ENCODE results near the gene GOLGA3. TPM values are rescaled to one million over a fixed set of nuclear protein-coding genes. Genes with fewer than 3 reads are reported as not detected.
"Not testable (repeated sequence)": the region's sequence is repeated elsewhere in the genome, so short reads cannot be mapped to it uniquely, and the experiment has no call there.

GOLGA3 gene
- total RNA-seq, 2 donors from 2014 or later = 81.4 to 88.6 TPM

DNA sequence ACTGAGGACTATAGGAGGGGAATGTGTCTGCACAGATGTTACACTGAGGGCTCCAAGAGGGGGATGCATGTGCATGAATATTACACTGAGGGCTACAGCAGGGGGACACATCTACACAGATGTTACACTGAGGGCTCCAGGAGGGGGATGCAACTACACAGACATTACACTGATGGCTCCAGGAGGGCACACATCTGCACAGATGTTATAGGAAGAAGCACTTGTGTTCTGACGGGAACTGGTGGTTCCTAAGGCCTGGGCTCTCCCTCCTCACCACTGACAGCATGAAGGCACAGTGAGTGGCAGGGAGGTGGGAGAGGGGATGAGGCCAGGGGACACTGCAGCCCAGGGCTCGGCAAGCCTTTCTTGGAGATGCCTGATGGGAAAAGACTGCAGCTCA lies 36.7 kb downstream of the GOLGA3 start:
- intact Hi-C loops (cut with DNase I, micrococcal nuclease); DNase-seq; ATAC-seq: not testable (repeated sequence)

DNA sequence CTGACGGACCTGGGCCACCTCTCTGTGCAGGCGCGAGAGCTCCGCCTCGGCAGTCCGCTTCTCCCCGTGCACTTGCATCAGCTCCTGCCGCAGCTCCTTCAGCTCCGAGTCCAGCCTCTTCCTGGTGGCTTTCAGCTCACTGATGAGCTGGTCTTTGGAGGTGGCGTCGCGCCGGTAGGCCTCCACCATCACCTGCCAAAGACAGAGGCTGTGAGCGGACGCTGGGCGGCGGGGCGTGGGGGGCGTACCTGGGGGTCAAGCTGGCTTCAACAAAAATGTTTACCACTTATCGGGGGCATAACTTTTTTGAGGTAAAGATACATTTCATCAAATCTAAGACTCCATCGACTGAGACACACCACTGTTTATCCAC lies 39.6 kb downstream of the GOLGA3 start:
- intact Hi-C loops (cut with DNase I, micrococcal nuclease) = no loop called here
- no peak for ATAC-seq
- DNase-seq = no peak

DNA sequence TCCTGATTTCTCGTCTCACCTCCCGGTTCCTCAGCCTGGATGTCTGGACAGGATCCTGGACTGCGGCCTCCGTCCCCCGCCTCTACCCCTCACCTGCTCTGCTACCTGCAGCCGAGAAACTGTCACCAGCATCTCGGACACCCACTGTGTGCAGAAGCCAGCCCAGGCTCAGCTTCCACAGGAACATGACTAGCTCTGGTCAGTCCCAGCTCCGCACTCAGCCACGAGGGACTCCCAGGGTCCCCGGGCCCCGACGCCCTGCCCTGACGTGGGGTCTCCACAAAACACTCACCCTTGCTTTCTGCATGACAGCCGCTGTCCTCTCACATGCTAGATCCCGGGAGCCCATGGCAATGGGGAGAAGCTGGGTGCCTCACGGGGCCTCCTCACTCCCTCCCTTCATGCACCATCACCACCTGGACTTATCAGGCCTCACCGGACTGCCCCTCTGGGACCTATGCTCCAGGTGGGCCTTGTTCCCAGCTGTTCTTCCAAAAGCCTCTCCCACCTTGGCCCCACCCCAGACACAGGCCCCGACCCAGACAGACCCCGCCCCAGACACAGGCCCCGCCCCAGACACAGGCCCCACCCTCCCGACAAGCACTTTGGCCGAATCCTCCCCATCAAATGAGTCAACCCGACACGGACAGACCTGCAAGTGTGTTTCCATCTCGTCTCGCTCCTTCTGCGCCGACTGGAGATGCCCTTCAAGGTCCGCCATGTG lies 40.1 kb downstream of the GOLGA3 start:
- ATAC-seq (peak; percentile 32), DNase-seq (no peak)
- intact Hi-C loops (cut with DNase I, micrococcal nuclease) = no loop called here

GRCh38 chr12:132787877-132788276 lies 40.8 kb downstream of the GOLGA3 start:
- no peak for DNase-seq
- ATAC-seq = no peak
- intact Hi-C loops (cut with DNase I, micrococcal nuclease) = no loop called here

GRCh38 chr12:132786192-132786591 lies 42.5 kb downstream of the GOLGA3 start:
- DNase-seq (no peak), ATAC-seq (no peak)
- intact Hi-C loops (cut with DNase I, micrococcal nuclease) = no loop called here

GRCh38 chr12:132784580-132784979 lies 44.1 kb downstream of the GOLGA3 start:
- intact Hi-C loops (cut with DNase I, micrococcal nuclease) = no loop called here
- no peak for DNase-seq
- no peak for ATAC-seq

DNA sequence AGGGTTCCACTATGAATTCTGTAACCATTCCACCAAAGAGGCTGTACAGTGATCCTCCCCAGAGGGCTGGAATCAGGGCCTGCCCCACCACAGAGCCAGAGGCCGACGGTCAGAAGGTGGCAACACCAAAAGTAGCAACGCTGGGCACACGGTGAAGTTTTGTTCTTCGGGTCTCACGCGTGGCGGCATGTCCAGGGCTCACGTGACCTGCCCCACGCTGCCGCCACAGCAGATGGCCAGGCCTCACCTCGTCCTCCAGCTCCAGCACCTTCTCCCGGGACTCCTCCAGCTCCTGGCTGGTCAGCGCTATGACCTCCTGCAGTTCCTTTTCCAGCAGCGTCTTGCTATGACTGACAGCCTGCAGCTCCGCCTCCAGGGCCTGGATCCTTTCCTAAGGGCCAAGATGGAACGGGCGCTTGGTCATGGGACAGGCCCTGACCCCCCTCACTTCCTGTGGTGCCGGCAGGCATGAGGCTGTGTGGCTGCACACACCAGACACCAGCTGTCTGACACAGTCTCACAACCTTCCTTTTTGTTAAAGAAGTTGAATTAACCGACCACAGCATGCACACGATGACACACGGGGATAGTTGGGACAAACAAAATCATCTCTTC lies 44.6 kb downstream of the GOLGA3 start:
- DNase-seq (no peak), ATAC-seq (no peak)
- intact Hi-C loops (cut with DNase I, micrococcal nuclease) = no loop called here

DNA sequence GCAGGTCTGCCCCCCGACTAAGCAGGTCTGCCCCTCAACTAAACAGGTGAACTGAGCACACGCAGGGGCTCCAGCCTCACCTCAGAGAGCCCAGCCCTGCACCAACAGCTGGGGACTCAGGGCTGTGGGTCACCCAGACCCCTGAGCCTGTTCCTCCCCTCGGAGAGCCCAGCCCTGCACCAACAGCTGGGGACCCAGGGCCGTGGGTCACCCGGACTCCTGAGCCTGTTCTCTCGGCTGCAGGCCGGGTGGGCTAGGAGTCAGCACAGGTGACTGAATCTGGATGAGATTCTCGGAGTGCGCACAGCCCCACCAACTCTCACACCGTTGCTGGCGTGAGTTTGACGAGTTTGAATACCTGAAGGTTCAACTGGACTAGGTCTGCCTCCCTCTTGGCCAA lies 46.7 kb downstream of the GOLGA3 start:
- ATAC-seq = no peak

DNA sequence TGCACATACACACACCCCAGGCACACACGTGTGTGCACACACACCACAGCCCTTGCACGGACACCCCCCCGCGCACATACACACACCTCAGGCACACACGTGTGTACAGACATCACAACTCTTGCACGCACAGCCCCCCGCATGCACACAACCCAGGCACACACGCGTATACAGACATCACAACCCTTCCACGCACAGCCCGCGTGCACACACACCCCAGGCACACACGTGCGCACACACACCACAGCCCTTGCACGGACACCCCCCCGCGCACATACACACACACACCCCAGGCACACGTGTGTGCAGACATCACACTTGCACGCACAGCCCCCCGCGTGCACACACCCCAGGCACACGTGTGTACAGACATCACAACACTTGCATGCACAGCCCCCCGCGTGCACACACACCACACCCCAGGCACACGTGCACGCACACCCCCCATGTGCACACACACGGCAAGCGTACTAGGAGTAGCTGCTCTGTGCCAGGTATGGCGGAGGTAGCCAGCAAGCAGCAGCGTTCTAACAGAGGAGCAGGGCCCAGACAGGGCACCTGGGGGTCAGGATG lies 48.8 kb downstream of the GOLGA3 start:
- no peak for ATAC-seq
- intact Hi-C loops (cut with DNase I, micrococcal nuclease) = no loop called here

More for the DNA sequence above, 46.7 kb downstream of the GOLGA3 start:
- no peak for DNase-seq
- intact Hi-C loops (cut with DNase I, micrococcal nuclease) = no loop called here

GRCh38 chr12:132777614-132778013 lies 51.1 kb downstream of the GOLGA3 start:
- intact Hi-C loops (cut with DNase I, micrococcal nuclease) = no loop called here
- ATAC-seq = no peak

More for the DNA sequence above, 48.8 kb downstream of the GOLGA3 start:
- DNase-seq = no peak

GRCh38 chr12:132776816-132777568 lies 51.7 kb downstream of the GOLGA3 start:
- intact Hi-C loops (cut with DNase I, micrococcal nuclease) = no loop called here
- DNase-seq (no peak), ATAC-seq (no peak)

More at GRCh38 chr12:132777614-132778013, 51.1 kb downstream of the GOLGA3 start:
- no peak for DNase-seq

DNA sequence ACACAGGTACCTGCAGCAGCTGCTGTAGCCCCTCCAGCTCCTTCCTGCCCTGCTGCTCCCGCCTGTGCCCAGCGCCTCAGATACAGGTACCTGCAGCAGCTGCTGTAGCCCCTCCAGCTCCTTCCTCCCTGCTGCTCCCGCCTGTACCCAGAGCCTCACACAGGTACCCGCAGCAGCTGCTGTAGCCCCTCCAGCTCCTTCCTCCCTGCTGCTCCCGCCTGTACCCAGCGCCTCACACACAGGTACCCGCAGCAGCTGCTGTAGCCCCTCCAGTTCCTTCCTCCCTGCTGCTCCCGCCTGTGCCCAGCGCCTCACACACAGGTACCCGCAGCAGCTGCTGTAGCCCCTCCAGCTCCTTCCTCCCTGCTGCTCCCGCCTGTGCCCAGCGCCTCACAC lies 52.4 kb downstream of the GOLGA3 start:
- DNase-seq; intact Hi-C loops (cut with DNase I, micrococcal nuclease); ATAC-seq: not testable (repeated sequence)

GRCh38 chr12:132775502-132776229 lies 53.0 kb downstream of the GOLGA3 start:
- intact Hi-C loops (cut with DNase I, micrococcal nuclease) = no loop called here

GRCh38 chr12:132774646-132775275 lies 53.9 kb downstream of the GOLGA3 start:
- intact Hi-C loops (cut with DNase I, micrococcal nuclease) = no loop called here
- ATAC-seq (no peak), DNase-seq (no peak)

More at GRCh38 chr12:132775502-132776229, 53.0 kb downstream of the GOLGA3 start:
- DNase-seq = no peak
- ATAC-seq = no peak

GRCh38 chr12:132774159-132774558 lies 54.5 kb downstream of the GOLGA3 start:
- no peak for DNase-seq
- ATAC-seq = no peak
- intact Hi-C loops (cut with DNase I, micrococcal nuclease) = no loop called here

DNA sequence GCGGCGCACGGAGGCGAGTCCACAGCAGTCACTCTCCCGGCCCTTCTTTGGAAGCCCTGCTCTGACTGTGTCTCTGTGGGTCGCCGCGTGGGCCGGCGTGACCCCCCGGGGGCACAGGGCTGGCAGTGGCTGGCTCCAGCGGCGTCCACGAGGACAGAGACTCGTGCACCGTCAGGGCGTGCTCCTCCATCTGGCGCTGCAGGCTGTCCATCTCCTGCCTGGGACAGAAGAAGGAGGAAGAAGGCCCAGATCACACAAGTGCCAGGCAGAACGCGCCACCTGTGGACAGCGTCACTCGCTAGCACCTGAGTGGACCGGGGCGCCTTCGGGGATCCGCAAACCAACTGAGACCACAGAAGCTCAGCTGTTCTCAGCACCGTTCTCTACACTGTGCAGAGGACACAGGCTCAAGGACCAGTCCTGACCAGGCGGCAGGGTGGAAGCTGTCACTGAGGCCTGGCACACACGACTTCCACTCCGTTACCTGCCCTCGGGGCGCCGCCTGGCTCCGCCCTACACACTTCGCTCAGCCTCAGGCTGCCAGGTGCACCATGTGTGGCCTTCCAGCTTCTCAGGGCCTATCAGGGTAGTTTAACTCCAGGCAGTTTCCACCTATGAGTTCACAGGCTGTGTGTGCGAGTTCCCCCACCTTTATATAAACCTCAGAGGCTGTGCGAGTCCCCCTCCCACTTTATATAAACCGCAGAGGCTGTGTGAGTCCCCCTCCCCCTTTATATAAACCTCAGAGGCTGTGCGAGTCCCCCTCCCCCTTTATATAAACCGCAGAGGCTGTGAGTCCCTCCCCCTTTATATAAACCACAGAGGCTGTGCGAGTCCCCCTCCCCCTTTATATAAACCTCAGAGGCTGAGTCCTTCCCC lies 55.4 kb downstream of the GOLGA3 start:
- intact Hi-C loops (cut with DNase I, micrococcal nuclease) = no loop called here
- no peak for ATAC-seq
- no peak for DNase-seq

DNA sequence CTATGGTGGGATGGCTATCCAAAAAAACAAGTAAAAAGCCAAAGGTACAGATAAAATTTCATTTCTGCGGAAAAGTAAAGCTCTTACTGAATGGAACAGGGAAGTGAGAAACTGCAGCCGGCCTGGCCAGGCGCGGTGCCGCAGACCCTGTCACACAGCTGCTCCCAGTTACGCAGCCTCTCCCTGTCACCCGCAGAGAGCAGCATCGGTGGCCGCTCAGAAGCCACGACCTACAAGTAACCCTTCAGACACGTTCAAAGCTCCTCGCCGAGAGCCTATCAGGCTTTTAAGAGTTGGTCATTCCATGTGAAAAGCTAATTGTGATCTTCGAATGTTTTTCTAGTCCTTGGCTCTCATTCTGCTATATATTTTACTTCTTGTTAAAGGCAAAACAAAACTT lies 56.1 kb downstream of the GOLGA3 start:
- DNase-seq (peak in 1 of 2 donors; percentile 52), ATAC-seq (no peak)

More for the DNA sequence above, 56.1 kb downstream of the GOLGA3 start:
- intact Hi-C loops (cut with DNase I, micrococcal nuclease) = no loop called here
